ENCODE results near the gene DDX20.

DDX20 gene

GRCh38 chr1:111812306-111812705 lies 56.6 kb downstream of the DDX20 start:
- no peak for ATAC-seq
- Mint-ChIP-seq H3K27ac (no peak overlapping the region), H3K36me3 (no peaks in the 10 kb centered on the region), H3K4me1 (no peaks in the 10 kb centered on the region), H3K9me3 (no peaks in the 10 kb centered on the region), H3K4me3 (no peak overlapping the region)
- no peak for DNase-seq (ENCODE audit: low spot score in 2 of 2)

- H3K9me3 Mint-ChIP-seq = no peaks in the 10 kb centered on the region
- H3K4me1 Mint-ChIP-seq = no peaks in the 10 kb centered on the region
- no peak overlapping the region for H3K4me3 Mint-ChIP-seq
- DNase-seq (ENCODE audit: low spot score in 2 of 2) (no peak), ATAC-seq (no peak)
- no peaks in the 10 kb centered on the region for H3K36me3 Mint-ChIP-seq
- H3K27ac Mint-ChIP-seq = no peak overlapping the region
These were observed 58.0 kb downstream of the DDX20 start for GRCh38 chr1:111813440-111814304.

GRCh38 chr1:111814305-111814628 lies 58.6 kb downstream of the DDX20 start:
- Mint-ChIP-seq H3K9me3 (no peaks in the 10 kb centered on the region), H3K4me3 (no peak overlapping the region), H3K27ac (no peak overlapping the region), H3K4me1 (no peaks in the 10 kb centered on the region), H3K36me3 (no peaks in the 10 kb centered on the region)
- ATAC-seq (no peak), DNase-seq (ENCODE audit: low spot score in 2 of 2) (no peak)

GRCh38 chr1:111814642-111815041 lies 58.9 kb downstream of the DDX20 start:
- H3K27ac Mint-ChIP-seq = no peak overlapping the region
- H3K4me3 Mint-ChIP-seq = no peak overlapping the region
- H3K36me3 Mint-ChIP-seq = no peaks in the 10 kb centered on the region
- no peaks in the 10 kb centered on the region for H3K4me1 Mint-ChIP-seq
- ATAC-seq (no peak), DNase-seq (ENCODE audit: low spot score in 2 of 2) (no peak)
- no peaks in the 10 kb centered on the region for H3K9me3 Mint-ChIP-seq

Measured in stimulated activated effector memory CD8-positive, alpha-beta T cell treated with anti-CD3 and anti-CD28 coated beads, Interleukin-12 subunit alpha, Interleukin-12 subunit beta, amount 100 ng/mL, for 72 hours (primary cell).